Measurements from ENCODE around the gene PTGDR2.

Gene PTGDR2

GRCh38 chr11:60874421-60875365, 18.9 kb upstream of the PTGDR2 start:
- DNase-seq (ENCODE audit: low read depth), result no peak

- no peak for DNase-seq (ENCODE audit: low read depth)
Observed at GRCh38 chr11:60873533-60873932, 17.8 kb upstream of the PTGDR2 start.

- DNase-seq (ENCODE audit: low read depth), result no peak
Observed at GRCh38 chr11:60872961-60873524, 17.3 kb upstream of the PTGDR2 start.

GRCh38 chr11:60872124-60872960, 16.6 kb upstream of the PTGDR2 start:
- no peak for DNase-seq (ENCODE audit: low read depth)

GRCh38 chr11:60871378-60872061, 15.8 kb upstream of the PTGDR2 start:
- DNase-seq (ENCODE audit: low read depth), result no peak

- DNase-seq (ENCODE audit: low read depth), result no peak
Observed at GRCh38 chr11:60870733-60871377, 15.1 kb upstream of the PTGDR2 start.

GRCh38 chr11:60870276-60870675, 14.5 kb upstream of the PTGDR2 start:
- no peak for DNase-seq (ENCODE audit: low read depth)

- no peak for DNase-seq (ENCODE audit: low read depth)
Observed at GRCh38 chr11:60869451-60869825, 13.7 kb upstream of the PTGDR2 start.

GRCh38 chr11:60868682-60869450, 13.1 kb upstream of the PTGDR2 start:
- no peak for DNase-seq (ENCODE audit: low read depth)

GRCh38 chr11:60867871-60868681, 12.3 kb upstream of the PTGDR2 start:
- no peak for DNase-seq (ENCODE audit: low read depth)

- no peak for DNase-seq (ENCODE audit: low read depth)
Observed at GRCh38 chr11:60866911-60867870, 11.4 kb upstream of the PTGDR2 start, which contains the start of gene ZP1. Gene ZP1 (plus strand): TSS chr11:60867542. CDS start chr11:60867562, 20 bp downstream.

- DNase-seq (ENCODE audit: low read depth), result no peak
Observed at GRCh38 chr11:60864856-60865513, 9.2 kb upstream of the PTGDR2 start.

GRCh38 chr11:60863550-60864521, 8.1 kb upstream of the PTGDR2 start:
- DNase-seq (ENCODE audit: low read depth), result no peak

- DNase-seq (ENCODE audit: low read depth), result no peak
Observed at GRCh38 chr11:60862171-60862570, 6.4 kb upstream of the PTGDR2 start.

GRCh38 chr11:60860943-60861342, 5.2 kb upstream of the PTGDR2 start:
- no peak for DNase-seq (ENCODE audit: low read depth)

- DNase-seq (ENCODE audit: low read depth), result no peak
Observed at GRCh38 chr11:60859616-60860250, 4.0 kb upstream of the PTGDR2 start.

All from activated T-helper 9 cell treated with anti-CD3 and anti-CD28 coated beads, Interleukin-2, amount 50 U/mL, for 16 hours (primary cell).